T-helper 17 cell (primary cell): Measurements from ENCODE around the gene RPTOR. TPM values are rescaled to one million over a fixed set of nuclear protein-coding genes. Genes with fewer than 3 reads are reported as not detected.

ENCODE experiments used
- ATAC-seq: fragments of 150-1000 bp; cut with Tn5 transposase; 2 replicates; pipeline ENCODE4 v1.10.0; 2021; ENCODE audit warnings: mild to moderate bottlenecking, moderate library complexity
- DNase-seq, 3 donors: peaks; one replicate each; pipeline versions ENCODE4 v3.0.0 to v3.0.0-alpha.2; 2020 to 2021
- H3K9me3 ChIP-seq: one replicate; pipeline ENCODE4 v1.7.0; 2013; ENCODE audit warnings: low read length, mild to moderate bottlenecking; ENCODE audit not compliant: control insufficient read depth, poor library complexity, severe bottlenecking
- H3K27ac Mint-ChIP-seq: one replicate; pipeline ENCODE4 v1.8.0; 2022; ENCODE audit warnings: mild to moderate bottlenecking, moderate library complexity, mixed read lengths
- H3K27me3 Mint-ChIP-seq: one replicate; pipeline ENCODE4 v1.8.0; 2022; ENCODE audit warnings: mixed read lengths
- H3K36me3 Mint-ChIP-seq: one replicate; pipeline ENCODE4 v1.8.0; 2022; ENCODE audit warnings: low read depth, mixed read lengths
- H3K4me1 Mint-ChIP-seq: one replicate; pipeline ENCODE4 v1.8.0; 2022; ENCODE audit warnings: mild to moderate bottlenecking, mixed read lengths
- H3K4me3 Mint-ChIP-seq: one replicate; pipeline ENCODE4 v1.8.0; 2022; ENCODE audit warnings: mild to moderate bottlenecking, moderate library complexity, mixed read lengths
- total RNA-seq, 4 donors: library from RNA in 2 of 4; stranded (reverse) in 2 of 4; gene quantifications; one replicate each; pipeline ENCODE4 v1.2.3 and lab custom pipeline; 2022 to 2026

RPTOR gene
- total RNA-seq, 2 donors from 2014 or later: 55.1 to 61.5 TPM

DNA sequence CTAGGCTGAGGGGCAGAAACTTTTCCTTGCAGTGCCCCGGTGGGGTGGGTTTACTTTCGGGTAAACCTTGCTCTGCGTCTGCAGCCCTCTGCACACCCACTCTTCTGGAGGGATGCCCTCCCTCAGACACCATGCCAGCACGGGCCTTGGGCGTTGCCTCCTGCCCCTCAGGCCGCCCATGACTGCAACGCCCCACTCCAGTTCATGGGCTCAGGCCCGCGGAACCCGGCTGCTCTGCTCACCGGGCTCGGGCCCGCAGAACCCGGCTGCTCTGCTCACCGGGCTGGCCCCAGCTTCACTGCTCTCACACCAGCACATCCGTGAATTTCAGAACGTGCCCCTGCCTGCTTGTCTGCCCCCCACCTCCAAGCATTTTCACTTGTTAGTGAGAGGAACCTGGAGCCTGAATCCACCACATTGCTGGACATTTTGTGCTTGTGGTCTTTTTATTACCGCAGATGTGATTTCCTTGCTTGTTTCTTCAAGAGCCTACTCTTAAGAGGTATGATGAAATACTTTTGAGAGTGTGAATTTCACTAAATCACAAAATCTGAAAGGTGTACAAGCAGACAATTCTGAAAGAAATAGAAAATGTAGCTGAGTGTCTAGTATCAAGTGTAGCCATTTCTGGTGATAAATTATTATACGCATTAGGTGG is 130.9 kb downstream of the RPTOR start:
- no peaks in the 10 kb centered on the region for H3K27me3 Mint-ChIP-seq
- no peak for ATAC-seq
- H3K4me3 Mint-ChIP-seq: no peak overlapping the region
- peaks cover 41% of the 10 kb centered on the region for H3K4me1 Mint-ChIP-seq
- DNase-seq: no peak
- peaks cover 6% of the 10 kb centered on the region for H3K36me3 Mint-ChIP-seq
- H3K9me3 ChIP-seq: no peaks in the 10 kb centered on the region
- H3K27ac Mint-ChIP-seq: peak overlapping the region; percentile 16

GRCh38 chr17:80676096-80676466 is 131.4 kb downstream of the RPTOR start:
- no peaks in the 10 kb centered on the region for H3K27me3 Mint-ChIP-seq
- DNase-seq: no peak
- no peaks in the 10 kb centered on the region for H3K9me3 ChIP-seq
- no peak for ATAC-seq
- H3K4me3 Mint-ChIP-seq: no peak overlapping the region
- H3K27ac Mint-ChIP-seq: no peak overlapping the region
- peaks cover 5% of the 10 kb centered on the region for H3K36me3 Mint-ChIP-seq
- peaks cover 37% of the 10 kb centered on the region for H3K4me1 Mint-ChIP-seq

DNA sequence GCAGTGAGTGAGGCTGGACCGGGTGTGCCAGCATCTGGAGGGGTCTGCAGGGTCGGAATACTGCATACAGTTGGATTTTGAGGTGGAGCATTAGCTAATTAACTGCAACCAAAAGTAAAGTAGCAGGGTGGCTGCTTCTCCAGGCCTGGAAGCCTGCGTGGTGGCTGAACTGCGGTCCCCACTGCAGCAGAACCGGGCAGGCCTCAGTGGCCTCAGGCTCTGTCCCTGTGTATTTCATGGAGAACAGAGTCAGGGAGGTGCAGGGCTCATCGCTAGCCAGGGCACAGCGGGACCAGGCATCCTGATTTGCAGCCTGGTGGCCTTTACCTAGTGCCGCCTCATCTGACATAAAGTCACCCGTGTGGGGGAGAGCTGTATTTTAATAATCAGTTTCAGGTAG is 131.9 kb downstream of the RPTOR start:
- H3K36me3 Mint-ChIP-seq: peaks cover 4% of the 10 kb centered on the region
- no peaks in the 10 kb centered on the region for H3K9me3 ChIP-seq
- ATAC-seq (no peak), DNase-seq (no peak)
- H3K27ac Mint-ChIP-seq: no peak overlapping the region
- peaks cover 33% of the 10 kb centered on the region for H3K4me1 Mint-ChIP-seq
- H3K27me3 Mint-ChIP-seq: no peaks in the 10 kb centered on the region
- no peak overlapping the region for H3K4me3 Mint-ChIP-seq

- Mint-ChIP-seq H3K27ac (peak overlapping the region; percentile 79), H3K27me3 (no peaks in the 10 kb centered on the region), H3K36me3 (peaks cover 4% of the 10 kb centered on the region), H3K4me3 (no peak overlapping the region), H3K4me1 (peaks cover 33% of the 10 kb centered on the region)
- ATAC-seq (no peak), DNase-seq (no peak)
- no peaks in the 10 kb centered on the region for H3K9me3 ChIP-seq
These were observed 132.6 kb downstream of the RPTOR start for GRCh38 chr17:80677214-80677756.

GRCh38 chr17:80679816-80680215 is 135.2 kb downstream of the RPTOR start:
- peak overlapping the region; percentile 71 for H3K4me3 Mint-ChIP-seq
- DNase-seq (no peak), ATAC-seq (no peak)
- no peaks in the 10 kb centered on the region for H3K9me3 ChIP-seq
- peaks cover 26% of the 10 kb centered on the region for H3K4me1 Mint-ChIP-seq
- peaks cover 4% of the 10 kb centered on the region for H3K36me3 Mint-ChIP-seq
- H3K27ac Mint-ChIP-seq: peak overlapping the region; percentile 87
- no peaks in the 10 kb centered on the region for H3K27me3 Mint-ChIP-seq

DNA sequence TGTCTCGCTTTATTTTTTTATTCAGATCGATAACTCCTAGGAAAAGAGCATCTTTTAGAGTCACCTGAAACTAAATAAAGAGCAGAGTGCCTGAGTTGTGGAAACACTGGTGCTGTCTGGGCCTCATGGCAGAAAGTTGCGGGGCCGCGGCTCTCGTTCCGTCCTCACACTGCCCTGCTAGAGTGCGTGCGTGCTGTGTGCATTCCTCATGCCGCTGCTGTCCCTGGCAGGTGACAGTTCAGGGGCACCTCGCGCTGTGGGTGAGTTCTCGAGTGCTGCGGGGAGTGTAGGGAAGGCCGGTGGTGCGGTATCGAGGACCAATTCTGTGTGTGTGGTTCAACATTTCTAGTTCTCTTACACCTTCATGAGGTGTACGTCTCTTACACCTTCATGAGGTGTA is 136.6 kb downstream of the RPTOR start:
- Mint-ChIP-seq H3K27ac (peak overlapping the region; percentile 87), H3K4me1 (peaks cover 19% of the 10 kb centered on the region), H3K4me3 (no peak overlapping the region), H3K27me3 (no peaks in the 10 kb centered on the region), H3K36me3 (peaks cover 2% of the 10 kb centered on the region)
- no peak for ATAC-seq
- H3K9me3 ChIP-seq: no peaks in the 10 kb centered on the region
- DNase-seq: no peak

GRCh38 chr17:80682372-80682771 is 137.7 kb downstream of the RPTOR start:
- H3K4me1 Mint-ChIP-seq: peaks cover 23% of the 10 kb centered on the region
- no peak overlapping the region for H3K4me3 Mint-ChIP-seq
- no peak overlapping the region for H3K27ac Mint-ChIP-seq

DNA sequence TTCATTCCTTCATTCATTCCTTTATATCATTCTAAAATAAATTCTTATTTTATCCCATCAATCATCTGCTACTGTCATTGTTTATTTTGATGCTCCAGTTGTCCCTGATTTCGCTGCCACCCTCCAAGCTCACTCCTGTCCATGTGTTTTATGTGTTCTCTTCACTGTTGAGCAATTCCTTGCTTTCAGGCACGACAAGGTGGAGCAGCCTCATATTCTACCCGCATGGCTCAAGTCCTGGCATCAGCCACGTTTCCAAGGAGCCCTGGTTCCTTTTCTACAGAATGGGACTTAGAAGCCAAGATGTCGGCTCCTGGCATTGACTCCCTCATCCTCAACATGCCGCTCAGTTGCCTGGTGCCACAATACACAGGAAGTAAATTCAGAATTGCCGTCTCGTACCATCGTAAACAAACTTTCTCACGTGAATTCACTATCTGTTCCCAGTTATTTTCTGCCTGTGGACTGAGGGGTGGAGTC is 139.0 kb downstream of the RPTOR start:
- ATAC-seq (no peak), DNase-seq (no peak)
- peaks cover 15% of the 10 kb centered on the region for H3K4me1 Mint-ChIP-seq
- H3K27me3 Mint-ChIP-seq: no peaks in the 10 kb centered on the region
- no peak overlapping the region for H3K27ac Mint-ChIP-seq
- H3K4me3 Mint-ChIP-seq: no peak overlapping the region
- H3K9me3 ChIP-seq: no peaks in the 10 kb centered on the region
- H3K36me3 Mint-ChIP-seq: peaks cover 3% of the 10 kb centered on the region

More at GRCh38 chr17:80682372-80682771, 137.7 kb downstream of the RPTOR start:
- DNase-seq (no peak), ATAC-seq (no peak)
- H3K36me3 Mint-ChIP-seq: peaks cover 5% of the 10 kb centered on the region
- no peaks in the 10 kb centered on the region for H3K9me3 ChIP-seq
- no peaks in the 10 kb centered on the region for H3K27me3 Mint-ChIP-seq

DNA sequence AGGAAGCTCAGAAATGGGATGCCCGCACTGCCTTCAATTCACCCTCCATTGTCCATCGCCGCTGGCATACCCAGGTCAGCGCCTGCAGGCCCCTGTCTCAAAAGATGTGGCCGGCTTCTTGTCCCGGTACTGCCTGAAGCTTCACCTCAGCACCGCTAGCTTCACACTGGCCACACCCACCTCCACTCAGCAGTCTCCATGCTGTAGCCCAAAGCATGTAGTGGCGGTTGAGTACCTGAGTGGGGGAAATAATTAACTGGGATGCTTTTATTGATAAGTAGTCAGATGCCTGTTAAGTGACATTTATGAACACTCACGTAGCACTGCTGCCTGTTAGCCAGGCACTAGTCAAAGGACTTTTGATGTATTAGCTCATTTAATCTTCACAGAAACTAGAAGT is 143.2 kb downstream of the RPTOR start:
- Mint-ChIP-seq H3K4me1 (peaks cover 13% of the 10 kb centered on the region), H3K36me3 (peaks cover 3% of the 10 kb centered on the region), H3K4me3 (no peak overlapping the region), H3K27ac (no peak overlapping the region), H3K27me3 (no peaks in the 10 kb centered on the region)
- H3K9me3 ChIP-seq: no peaks in the 10 kb centered on the region
- ATAC-seq (no peak), DNase-seq (no peak)

DNA sequence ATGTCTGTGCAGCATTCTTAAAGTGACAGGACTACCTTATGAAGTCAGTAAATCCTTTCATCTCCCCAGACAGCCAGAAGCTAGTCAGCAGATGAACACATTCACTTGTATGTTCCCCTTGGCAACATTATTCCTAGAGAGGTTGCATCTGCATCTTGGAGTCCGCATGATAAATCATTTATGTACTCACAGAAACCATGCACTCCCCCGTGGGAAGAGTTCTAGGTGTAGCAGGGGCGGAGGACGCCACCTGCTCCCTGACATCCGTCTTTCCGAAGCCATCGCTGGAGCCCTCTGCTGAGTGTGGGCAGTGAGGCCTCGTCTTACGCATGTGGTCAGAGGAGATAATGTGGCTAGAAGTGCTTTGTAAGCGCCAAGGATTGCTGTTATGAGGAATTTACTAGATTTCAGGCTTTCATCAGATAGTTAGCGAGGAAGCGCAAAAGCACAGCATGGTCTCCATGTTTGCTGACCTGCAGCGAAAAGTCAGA is 144.5 kb downstream of the RPTOR start:
- Mint-ChIP-seq H3K4me3 (no peak overlapping the region), H3K4me1 (peaks cover 15% of the 10 kb centered on the region), H3K27me3 (no peaks in the 10 kb centered on the region), H3K27ac (no peak overlapping the region), H3K36me3 (peaks cover 3% of the 10 kb centered on the region)
- no peak for DNase-seq
- no peak for ATAC-seq
- no peaks in the 10 kb centered on the region for H3K9me3 ChIP-seq

DNA sequence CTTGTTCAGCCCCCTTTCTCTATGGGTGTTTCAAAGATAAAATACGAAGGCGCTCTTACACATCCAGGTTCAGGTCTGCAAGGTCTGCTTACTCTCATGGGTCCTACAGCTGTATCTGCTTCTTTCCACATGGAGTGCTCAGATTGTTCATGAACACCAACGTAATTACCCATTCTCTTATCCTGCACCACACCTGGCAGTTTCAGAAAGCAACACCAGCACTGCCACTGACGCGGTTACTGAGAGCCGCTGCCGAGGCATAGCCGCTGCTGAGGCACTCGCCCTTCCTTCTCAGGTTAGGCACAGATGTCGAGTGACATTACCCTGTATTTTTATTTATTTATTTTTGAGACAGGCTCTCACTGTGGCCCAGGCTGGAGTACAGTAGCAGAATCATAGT is 147.1 kb downstream of the RPTOR start:
- Mint-ChIP-seq H3K27me3 (no peaks in the 10 kb centered on the region), H3K4me3 (no peak overlapping the region), H3K27ac (no peak overlapping the region), H3K4me1 (peaks cover 20% of the 10 kb centered on the region), H3K36me3 (peaks cover 3% of the 10 kb centered on the region)
- DNase-seq: no peak
- no peaks in the 10 kb centered on the region for H3K9me3 ChIP-seq
- ATAC-seq: no peak

GRCh38 chr17:80692931-80693467 is 148.4 kb downstream of the RPTOR start:
- H3K4me1 Mint-ChIP-seq: peaks cover 26% of the 10 kb centered on the region
- H3K27me3 Mint-ChIP-seq: no peaks in the 10 kb centered on the region
- no peak for ATAC-seq
- no peak overlapping the region for H3K27ac Mint-ChIP-seq
- no peaks in the 10 kb centered on the region for H3K36me3 Mint-ChIP-seq
- H3K4me3 Mint-ChIP-seq: no peak overlapping the region
- DNase-seq: no peak
- H3K9me3 ChIP-seq: no peaks in the 10 kb centered on the region

DNA sequence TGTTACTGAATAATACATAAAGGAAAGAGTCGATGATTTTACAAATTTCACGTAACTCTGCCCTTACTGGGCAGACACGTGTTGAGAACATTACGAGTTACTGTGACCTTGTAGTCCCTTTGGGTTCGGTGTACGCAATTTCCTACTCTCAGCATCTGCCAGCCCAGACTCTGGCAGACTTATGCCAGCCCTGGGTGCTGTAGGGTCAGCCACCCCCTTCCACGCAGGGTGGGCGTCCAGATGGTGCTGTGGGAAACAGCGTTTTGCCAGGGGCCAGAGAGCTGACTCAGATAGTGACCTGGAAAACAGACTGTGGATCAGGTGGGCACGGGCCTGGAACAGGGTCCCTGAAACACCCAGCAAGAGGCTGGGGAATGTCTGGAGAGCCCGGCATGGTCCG is 148.9 kb downstream of the RPTOR start:
- no peaks in the 10 kb centered on the region for H3K9me3 ChIP-seq
- H3K27ac Mint-ChIP-seq: no peak overlapping the region
- H3K36me3 Mint-ChIP-seq: no peaks in the 10 kb centered on the region
- DNase-seq: no peak
- H3K4me1 Mint-ChIP-seq: peaks cover 26% of the 10 kb centered on the region
- no peak for ATAC-seq
- H3K4me3 Mint-ChIP-seq: no peak overlapping the region
- no peaks in the 10 kb centered on the region for H3K27me3 Mint-ChIP-seq
